H9 (cell line): Measurements from ENCODE around the gene OR5A2. TPM values are rescaled to one million over a fixed set of nuclear protein-coding genes. Genes with fewer than 3 reads are reported as not detected.

Experiments
- DNase-seq: peaks from one replicate; pipeline ENCODE4 v3.0.0-alpha.2; 2017
- H2AFZ ChIP-seq: one replicate; pipeline ENCODE4 v1.6.1; 2013; ENCODE audit warnings: mild to moderate bottlenecking, low read length, control low read depth, moderate library complexity
- H2AK5ac ChIP-seq: 2 replicates; pipeline ENCODE4 v1.6.1; 2013; ENCODE audit warnings: low read length, control low read depth, mixed read lengths; ENCODE audit not compliant: insufficient read length
- H2BK120ac ChIP-seq: one replicate; pipeline ENCODE4 v1.6.1; 2013; ENCODE audit warnings: low read depth, mild to moderate bottlenecking, low read length, control low read depth, inconsistent platforms; ENCODE audit not compliant: poor library complexity, severe bottlenecking
- H2BK12ac ChIP-seq: 2 replicates; pipeline ENCODE4 v1.6.1; 2013; ENCODE audit warnings: low read length, control low read depth, mixed read lengths, low read depth; ENCODE audit not compliant: insufficient read length
- H2BK15ac ChIP-seq: 2 replicates; pipeline ENCODE4 v1.6.1; 2013; ENCODE audit warnings: low read depth, low read length, control low read depth
- H2BK20ac ChIP-seq: one replicate; pipeline ENCODE4 v1.6.1; 2013; ENCODE audit warnings: low read depth, mild to moderate bottlenecking, low read length, control low read depth, inconsistent platforms; ENCODE audit not compliant: poor library complexity, severe bottlenecking
- H2BK5ac ChIP-seq: 2 replicates; pipeline ENCODE4 v1.6.1; 2013; ENCODE audit warnings: low read length, control low read depth, mixed read lengths; ENCODE audit not compliant: insufficient read length
- H3K14ac ChIP-seq: 2 replicates; pipeline ENCODE4 v1.6.1; 2013; ENCODE audit warnings: low read length, control low read depth; ENCODE audit not compliant: insufficient read depth
- H3K18ac ChIP-seq: 2 replicates; pipeline ENCODE4 v1.6.1; 2013; ENCODE audit warnings: low read depth, mild to moderate bottlenecking, mixed read lengths, low read length, control low read depth; ENCODE audit not compliant: insufficient read length
- H3K23ac ChIP-seq: 2 replicates; pipeline ENCODE4 v1.6.1; 2013; ENCODE audit warnings: low read length, control low read depth, mixed read lengths, low read depth; ENCODE audit not compliant: insufficient read length
- H3K23me2 ChIP-seq: 2 replicates; pipeline ENCODE4 v1.6.1; 2013; ENCODE audit warnings: low read depth, mild to moderate bottlenecking, mixed read lengths, low read length, control low read depth; ENCODE audit not compliant: insufficient read length, poor library complexity, severe bottlenecking
- H3K27ac ChIP-seq: 2 replicates; pipeline ENCODE4 v1.5.1; 2013; ENCODE audit warnings: low read length, control low read depth, mixed read lengths, low read depth; ENCODE audit not compliant: insufficient read length
- H3K27me3 ChIP-seq: 2 replicates; pipeline ENCODE4 v1.6.1; 2013; ENCODE audit warnings: low read length, control low read depth, inconsistent platforms; ENCODE audit not compliant: insufficient read depth
- H3K4ac ChIP-seq: 2 replicates; pipeline ENCODE4 v1.6.1; 2013; ENCODE audit warnings: low read depth, mild to moderate bottlenecking, control low read depth, inconsistent platforms, low read length, moderate library complexity
- H3K4me1 ChIP-seq: 2 replicates; pipeline ENCODE4 v1.6.1; 2013; ENCODE audit warnings: low read length, control low read depth, inconsistent platforms; ENCODE audit not compliant: insufficient read depth
- H3K4me2 ChIP-seq: 2 replicates; pipeline ENCODE4 v1.6.1; 2013; ENCODE audit warnings: low read length, control low read depth, mixed read lengths; ENCODE audit not compliant: insufficient read length, insufficient read depth
- H3K56ac ChIP-seq: 2 replicates; pipeline ENCODE4 v1.6.1; 2013; ENCODE audit warnings: low read depth, mild to moderate bottlenecking, mixed read lengths, low read length, control low read depth; ENCODE audit not compliant: insufficient read length
- H3K79me1 ChIP-seq: 2 replicates; pipeline ENCODE4 v1.6.1; 2013; ENCODE audit warnings: low read depth, mild to moderate bottlenecking, moderate library complexity, low read length, control low read depth, inconsistent platforms; ENCODE audit not compliant: insufficient read depth, poor library complexity, severe bottlenecking
- H3K79me2 ChIP-seq: 2 replicates; pipeline ENCODE4 v1.6.1; 2013; ENCODE audit warnings: low read length, control low read depth, inconsistent platforms; ENCODE audit not compliant: insufficient read depth
- H3K9ac ChIP-seq: 2 replicates; pipeline ENCODE4 v1.6.1; 2013; ENCODE audit warnings: low read length, control low read depth, mixed read lengths; ENCODE audit not compliant: insufficient read length; ENCODE audit errors: extremely low read depth
- H3K9me3 ChIP-seq: one replicate; pipeline ENCODE4 v1.6.1; 2013; ENCODE audit warnings: low read depth, low read length, inconsistent platforms; ENCODE audit not compliant: control insufficient read depth
- H3T11ph ChIP-seq: one replicate; pipeline ENCODE4 v1.6.1; 2013; ENCODE audit warnings: mild to moderate bottlenecking, low read length, control low read depth, inconsistent platforms
- H4K20me1 ChIP-seq: one replicate; pipeline ENCODE4 v1.6.1; 2013; ENCODE audit not compliant: control insufficient read depth, insufficient read length, insufficient read depth
- H4K5ac ChIP-seq: 2 replicates; pipeline ENCODE4 v1.6.1; 2013; ENCODE audit warnings: low read depth, mild to moderate bottlenecking, mixed read lengths, low read length, control low read depth; ENCODE audit not compliant: insufficient read length
- H4K8ac ChIP-seq: replicated peaks from 2 replicates; pipeline ENCODE4 v1.6.1; 2013; ENCODE audit warnings: low read length, control low read depth, mixed read lengths, low read depth; ENCODE audit not compliant: insufficient read length
- H4K91ac ChIP-seq: 2 replicates; pipeline ENCODE4 v1.6.1; 2013; ENCODE audit warnings: low read depth, mild to moderate bottlenecking, moderate library complexity, mixed read lengths, low read length, control low read depth; ENCODE audit not compliant: insufficient read length
- H3K27ac Mint-ChIP-seq, 3 experiments: 2 replicates in 2 of 3; 3 replicates in 1 of 3; pipeline ENCODE4 v1.8.0; 2020 to 2021; ENCODE audit warnings: mixed read lengths in 3 of 3, mild to moderate bottlenecking in 1 of 3, moderate library complexity in 1 of 3
- H3K27me3 Mint-ChIP-seq: 2 replicates; pipeline ENCODE4 v1.8.0; 2021; ENCODE audit warnings: low read depth, mild to moderate bottlenecking, moderate library complexity, mixed read lengths
- H3K36me3 Mint-ChIP-seq, 3 experiments: 2 replicates in 2 of 3; 3 replicates in 1 of 3; pipeline ENCODE4 v1.8.0; 2020 to 2021; ENCODE audit warnings: low read depth in 3 of 3, mixed read lengths in 3 of 3; ENCODE audit not compliant: insufficient read depth in 1 of 3
- H3K4me1 Mint-ChIP-seq, 2 experiments: 2 replicates each; pipeline ENCODE4 v1.8.0; 2020; ENCODE audit warnings: mixed read lengths in 2 of 2
- H3K4me3 Mint-ChIP-seq, 2 experiments: 2 replicates in 1 of 2; 3 replicates in 1 of 2; pipeline ENCODE4 v1.8.0; 2020 to 2021; ENCODE audit warnings: mild to moderate bottlenecking in 2 of 2, mixed read lengths in 2 of 2, moderate library complexity in 1 of 2
- H3K9me3 Mint-ChIP-seq, 2 experiments: 2 replicates in 1 of 2; 3 replicates in 1 of 2; pipeline ENCODE4 v1.8.0; 2020; ENCODE audit warnings: mild to moderate bottlenecking in 2 of 2, mixed read lengths in 2 of 2, moderate library complexity in 1 of 2
- CTCF ChIP-seq: fragments of 200-600 bp; sonication (generic); conservative IDR thresholded peaks from 3 replicates; pipeline ENCODE4 v1.8.0; 2021; ENCODE audit warnings: antibody characterized with exemption, mild to moderate bottlenecking
- total RNA-seq: library from RNA; stranded (reverse); gene quantifications from 2 replicates; pipeline ENCODE4 v1.2.1, GENCODE V29; 2021

OR5A2 gene
- total RNA-seq, 1 experiment from 2014 or later = not detected

- Histone ChIP-seq H4K91ac (no peak within 1 kb of the TSS), H4K8ac (no peak within 1 kb of the TSS), H2BK5ac (no peak within 1 kb of the TSS), H2BK12ac (no peak within 1 kb of the TSS), H3K9me3 (no peaks in the 10 kb centered on the region), H3K4me2 (no peak within 1 kb of the TSS), H3K79me2 (no peaks in the 10 kb centered on the region), H3K9ac (no peak within 1 kb of the TSS), H3K4ac (no peak within 1 kb of the TSS), H2BK20ac (no peak within 1 kb of the TSS), H3K18ac (no peak within 1 kb of the TSS), H3K27me3 (no peaks in the 10 kb centered on the region), H2AK5ac (no peak within 1 kb of the TSS), H2BK120ac (no peak within 1 kb of the TSS), H3K4me1 (no peaks in the 10 kb centered on the region), H3K56ac (no peak within 1 kb of the TSS), H3K79me1 (no peaks in the 10 kb centered on the region), H4K5ac (no peak within 1 kb of the TSS), H2AFZ (no peak within 1 kb of the TSS), H3K23me2 (no peaks in the 10 kb centered on the region), H2BK15ac (no peak within 1 kb of the TSS), H3K27ac (no peak within 1 kb of the TSS), H3T11ph (no peak within 1 kb of the TSS), H3K23ac (no peak within 1 kb of the TSS), H3K14ac (no peak within 1 kb of the TSS), H4K20me1 (no peaks in the 10 kb centered on the region)
- H3K36me3 Mint-ChIP-seq = no peaks in the 10 kb centered on the region
- no peaks in the 10 kb centered on the region for H3K9me3 Mint-ChIP-seq
- no peaks in the 10 kb centered on the region for H3K4me1 Mint-ChIP-seq
- H3K27ac Mint-ChIP-seq = no peak within 1 kb of the TSS
- H3K27me3 Mint-ChIP-seq = peaks cover 2% of the 10 kb centered on the region; the same call in 1 of the 2 replicates
- H3K4me3 Mint-ChIP-seq = no peak within 1 kb of the TSS
- TF ChIP-seq CTCF = no peak
- DNase-seq = no peak
Measured at GRCh38 chr11:59473015-59473414, 46.8 kb upstream of the OR5A2 start, which contains the start of gene OR4D10. Gene OR4D10, plus strand, starts transcription at chr11:59473315. Its CDS starts 4,115 bp downstream, at chr11:59477430.
